Ramos (cell line): Measurements from ENCODE around the gene TTC9B.

Experiments used
- in situ Hi-C: fragments of 300-500 bp; cut with MboI; formaldehyde crosslinking; loops from one replicate; pipeline ENCODE4 v1.14.3; 2022; ENCODE audit warnings: low sequenced_read_pairs; ENCODE audit not compliant: unreplicated experiment

The TTC9B gene

GRCh38 chr19:40249781-40250180, 31.6 kb upstream of the TTC9B start:
- in situ Hi-C loops, result no loop called here

- in situ Hi-C loops, result no loop called here
These were observed 31.0 kb upstream of the TTC9B start for GRCh38 chr19:40249201-40249600.

- in situ Hi-C loops, result no loop called here
These were observed 29.6 kb upstream of the TTC9B start for GRCh38 chr19:40247735-40248262.

GRCh38 chr19:40247178-40247577, 29.0 kb upstream of the TTC9B start:
- in situ Hi-C loops, result no loop called here

GRCh38 chr19:40246292-40247073, 28.3 kb upstream of the TTC9B start:
- in situ Hi-C loops, result no loop called here

- in situ Hi-C loops, result no loop called here
These were observed 27.4 kb upstream of the TTC9B start for GRCh38 chr19:40245506-40246128.

- in situ Hi-C loops, result no loop called here
These were observed 26.6 kb upstream of the TTC9B start for GRCh38 chr19:40244579-40245317.

GRCh38 chr19:40243181-40243580, 25.0 kb upstream of the TTC9B start:
- in situ Hi-C loops, result no loop called here

- in situ Hi-C loops, result no loop called here
These were observed 24.3 kb upstream of the TTC9B start for GRCh38 chr19:40242480-40242879.

- in situ Hi-C loops, result no loop called here
These were observed 23.7 kb upstream of the TTC9B start for GRCh38 chr19:40241809-40242384.

- in situ Hi-C loops, result no loop called here
These were observed 23.1 kb upstream of the TTC9B start for GRCh38 chr19:40241125-40241808.

- in situ Hi-C loops, result no loop called here
These were observed 22.1 kb upstream of the TTC9B start for GRCh38 chr19:40240332-40240731.

- in situ Hi-C loops, result no loop called here
These were observed 21.4 kb upstream of the TTC9B start for GRCh38 chr19:40239415-40240226.

GRCh38 chr19:40238775-40239174, 20.6 kb upstream of the TTC9B start:
- in situ Hi-C loops, result no loop called here

- in situ Hi-C loops, result no loop called here
These were observed 19.6 kb upstream of the TTC9B start for GRCh38 chr19:40237791-40238190.

GRCh38 chr19:40236366-40236765, 18.2 kb upstream of the TTC9B start:
- in situ Hi-C loops, result no loop called here

GRCh38 chr19:40236026-40236355, 17.8 kb upstream of the TTC9B start:
- in situ Hi-C loops, result no loop called here

GRCh38 chr19:40235238-40236025, 17.2 kb upstream of the TTC9B start:
- in situ Hi-C loops, result no loop called here
